AG09319 (cell line): ENCODE results near the gene TMCC2.

Experiments used
- DNase-seq: peaks from one replicate; pipeline ENCODE4 v3.0.0-alpha.2; 2010; ENCODE audit warnings: low read depth; ENCODE audit errors: extremely low read depth
- TF ChIP-seq, protein P1 (sequence below): IDR thresholded peaks from 2 replicates; pipeline ENCODE4 v1.5.1; 2011; ENCODE audit warnings: low read depth, mild to moderate bottlenecking, inconsistent platforms, low read length, moderate library complexity

The TMCC2 gene

GRCh38 chr1:205270764-205271163, 43.0 kb downstream of the TMCC2 start:
- TF ChIP-seq, protein P1, sequence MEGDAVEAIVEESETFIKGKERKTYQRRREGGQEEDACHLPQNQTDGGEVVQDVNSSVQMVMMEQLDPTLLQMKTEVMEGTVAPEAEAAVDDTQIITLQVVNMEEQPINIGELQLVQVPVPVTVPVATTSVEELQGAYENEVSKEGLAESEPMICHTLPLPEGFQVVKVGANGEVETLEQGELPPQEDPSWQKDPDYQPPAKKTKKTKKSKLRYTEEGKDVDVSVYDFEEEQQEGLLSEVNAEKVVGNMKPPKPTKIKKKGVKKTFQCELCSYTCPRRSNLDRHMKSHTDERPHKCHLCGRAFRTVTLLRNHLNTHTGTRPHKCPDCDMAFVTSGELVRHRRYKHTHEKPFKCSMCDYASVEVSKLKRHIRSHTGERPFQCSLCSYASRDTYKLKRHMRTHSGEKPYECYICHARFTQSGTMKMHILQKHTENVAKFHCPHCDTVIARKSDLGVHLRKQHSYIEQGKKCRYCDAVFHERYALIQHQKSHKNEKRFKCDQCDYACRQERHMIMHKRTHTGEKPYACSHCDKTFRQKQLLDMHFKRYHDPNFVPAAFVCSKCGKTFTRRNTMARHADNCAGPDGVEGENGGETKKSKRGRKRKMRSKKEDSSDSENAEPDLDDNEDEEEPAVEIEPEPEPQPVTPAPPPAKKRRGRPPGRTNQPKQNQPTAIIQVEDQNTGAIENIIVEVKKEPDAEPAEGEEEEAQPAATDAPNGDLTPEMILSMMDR, result no peak
- no peak for DNase-seq

- peak; percentile 30 for DNase-seq
- TF ChIP-seq, protein P1, result peak; percentile 31
Observed at GRCh38 chr1:205271277-205271676, 43.5 kb downstream of the TMCC2 start.

GRCh38 chr1:205271745-205272144, 44.0 kb downstream of the TMCC2 start:
- DNase-seq, result no peak
- TF ChIP-seq, protein P1, result no peak

- TF ChIP-seq, protein P1, result no peak
- DNase-seq, result no peak
Observed at GRCh38 chr1:205272536-205272935, 44.8 kb downstream of the TMCC2 start.

DNA sequence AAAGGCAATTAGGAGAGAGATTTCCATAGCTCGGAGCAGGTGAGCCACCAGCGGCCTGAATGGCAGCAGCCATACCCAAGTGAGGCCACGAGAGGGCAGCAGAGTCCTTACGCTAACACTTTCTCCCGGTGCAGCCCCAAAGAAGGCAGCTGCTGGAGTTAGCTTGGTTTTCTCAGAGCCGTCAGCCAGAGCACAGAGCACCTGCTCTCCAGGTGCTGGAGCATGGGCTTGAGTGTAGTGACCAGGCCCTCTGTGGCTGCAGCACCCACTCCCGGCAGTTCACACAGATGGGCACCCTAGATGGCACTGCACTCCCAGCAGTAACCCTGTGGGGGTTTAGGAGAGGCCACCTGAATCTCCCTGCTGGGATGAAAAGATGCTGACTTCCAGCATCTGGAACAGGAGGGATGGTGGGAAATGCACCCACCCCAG, 45.8 kb downstream of the TMCC2 start:
- TF ChIP-seq, protein P1, result peak; percentile 99
- peak; percentile 36 for DNase-seq

DNA sequence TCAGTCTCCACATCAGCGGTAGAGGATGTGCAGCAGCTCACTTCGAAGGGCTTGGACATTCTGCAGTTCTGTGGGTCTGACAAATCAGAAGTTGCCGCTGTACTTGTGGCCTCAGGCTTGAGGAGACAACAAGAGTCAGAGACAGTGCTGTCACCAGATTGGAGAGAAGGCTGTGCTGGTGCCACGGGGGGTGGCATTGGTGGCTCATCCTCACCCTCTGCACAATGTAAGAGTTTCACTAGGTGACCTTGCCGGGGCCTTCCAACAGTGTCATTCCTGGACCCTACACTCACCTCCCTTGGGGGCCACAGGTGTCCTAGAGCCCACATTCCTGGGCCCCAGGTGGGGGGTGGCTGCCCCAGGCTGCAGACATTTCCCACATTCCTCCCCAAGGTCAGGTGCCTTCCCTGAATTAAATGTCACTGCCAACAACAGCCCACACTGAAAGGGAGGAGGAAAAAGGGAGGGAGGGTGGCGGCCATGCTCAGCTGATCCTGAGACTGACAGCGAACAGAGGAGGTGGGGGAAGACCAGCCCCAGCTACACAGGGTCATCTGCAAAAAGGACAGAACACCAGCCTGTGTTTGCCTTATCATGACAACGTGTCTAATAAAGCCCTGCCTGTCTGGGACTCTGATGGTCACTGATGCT, 46.4 kb downstream of the TMCC2 start:
- TF ChIP-seq, protein P1, result no peak
- DNase-seq, result no peak

GRCh38 chr1:205275133-205275532, 47.4 kb downstream of the TMCC2 start:
- TF ChIP-seq, protein P1, result no peak
- no peak for DNase-seq
